CD4-positive, alpha-beta T cell (primary cell): ENCODE results near the gene NKAPL. TPM values are rescaled to one million over a fixed set of nuclear protein-coding genes. Genes with fewer than 3 reads are reported as not detected.

Source experiments
- ATAC-seq: fragments of 200-7000 bp; cut with Tn5 transposase; one replicate; pipeline ENCODE4 v1.10.0; 2022; ENCODE audit warnings: mild to moderate bottlenecking; ENCODE audit not compliant: poor library complexity
- CTCF ChIA-PET: fragments of 350-600 bp; sonication (Branson Sonifier 250); formaldehyde crosslinking; loops from one replicate; lab custom pipeline; 2021; ENCODE audit warnings: antibody characterized with exemption, inconsistent platforms; lab: Charles Lee
- POLR2A ChIA-PET: fragments of 350-600 bp; sonication (Branson Sonifier 250); formaldehyde crosslinking; loops from one replicate; lab custom pipeline; 2021; ENCODE audit warnings: antibody characterized with exemption, inconsistent platforms; lab: Charles Lee
- DNase-seq, 14 experiments: peaks; one replicate each; pipeline ENCODE4 v3.0.0-alpha.2; 2013 to 2020; ENCODE audit warnings: mixed read lengths in 2 of 14
- H3K27ac ChIP-seq, 2 donors: one replicate each; pipeline versions ENCODE4 v1.5.1 to v1.7.0; 2013; ENCODE audit warnings: low read length in 2 of 2, low read depth in 1 of 2, mild to moderate bottlenecking in 1 of 2
- H3K27me3 ChIP-seq, 2 experiments: 1 replicate in 1 of 2; 2 replicates in 1 of 2; pipeline versions ENCODE4 v1.6.1 to v1.7.0; 2013; ENCODE audit warnings: low read length in 2 of 2, control low read depth in 1 of 2, mild to moderate bottlenecking in 1 of 2, moderate library complexity in 1 of 2; ENCODE audit not compliant: insufficient read depth in 2 of 2, control insufficient read depth in 1 of 2
- H3K36me3 ChIP-seq: one replicate; pipeline ENCODE4 v1.6.1; 2013; ENCODE audit warnings: low read length, control low read depth; ENCODE audit not compliant: insufficient read depth
- H3K4me1 ChIP-seq: one replicate; pipeline ENCODE4 v1.6.1; 2013; ENCODE audit warnings: low read length, control low read depth; ENCODE audit not compliant: insufficient read depth
- H3K4me3 ChIP-seq: one replicate; pipeline ENCODE4 v1.5.1; 2013; ENCODE audit warnings: mild to moderate bottlenecking, low read length, moderate library complexity
- H3K9me3 ChIP-seq, 2 experiments: 1 replicate in 1 of 2; 2 replicates in 1 of 2; pipeline versions ENCODE4 v1.6.1 to v1.7.0; 2013; ENCODE audit warnings: low read length in 2 of 2, mild to moderate bottlenecking in 2 of 2, control low read depth in 1 of 2, moderate library complexity in 1 of 2; ENCODE audit not compliant: control insufficient read depth in 1 of 2, insufficient read depth in 1 of 2
- H3K27ac Mint-ChIP-seq: one replicate; pipeline ENCODE4 v1.8.0; 2020; ENCODE audit warnings: mixed read lengths
- H3K27me3 Mint-ChIP-seq: one replicate; pipeline ENCODE4 v1.8.0; 2021; ENCODE audit warnings: mixed read lengths
- H3K36me3 Mint-ChIP-seq: one replicate; pipeline ENCODE4 v1.8.0; 2021; ENCODE audit warnings: low read depth, mixed read lengths
- H3K4me1 Mint-ChIP-seq: one replicate; pipeline ENCODE4 v1.8.0; 2021; ENCODE audit warnings: low read depth, mixed read lengths
- H3K4me3 Mint-ChIP-seq: one replicate; pipeline ENCODE4 v1.8.0; 2020; ENCODE audit warnings: mild to moderate bottlenecking, mixed read lengths
- H3K9me3 Mint-ChIP-seq: one replicate; pipeline ENCODE4 v1.8.0; 2020; ENCODE audit warnings: mixed read lengths
- CTCF ChIP-seq: fragments of 200-600 bp; IDR thresholded peaks from one replicate; pipeline ENCODE4 v1.8.0; 2022; ENCODE audit warnings: antibody characterized with exemption, mild to moderate bottlenecking
- intact Hi-C, 2 experiments: fragments of 100-400 bp; cut with DNase I in 1 of 2; cut with micrococcal nuclease in 1 of 2; formaldehyde crosslinking; loops; one replicate each; pipeline versions ENCODE4 v1.15.1 to v1.9.0; 2023 to 2025; cut with DNase I, micrococcal nuclease
- total RNA-seq, 174 experiments: library from RNA in 2 of 174; stranded (reverse) in 2 of 174; gene quantifications; one replicate each; pipeline ENCODE4 v1.2.3 and lab custom pipeline; 2021 to 2026

The NKAPL gene
- total RNA-seq, 2 experiments from 2014 or later = not detected

GRCh38 chr6:28239636-28240035 lies 19.5 kb upstream of the NKAPL start:
- ATAC-seq = no peak
- no peak overlapping the region for H3K27ac ChIP-seq
- CTCF ChIA-PET = no interaction called here
- H3K4me3 Mint-ChIP-seq = no peak overlapping the region
- no peaks in the 10 kb centered on the region for H3K9me3 Mint-ChIP-seq
- DNase-seq = no peak
- no peak for TF ChIP-seq CTCF
- peaks cover 11% of the 10 kb centered on the region for H3K27me3 Mint-ChIP-seq
- peaks cover 17% of the 10 kb centered on the region for H3K36me3 Mint-ChIP-seq
- no peak overlapping the region for H3K27ac Mint-ChIP-seq
- H3K36me3 ChIP-seq = peaks cover 2% of the 10 kb centered on the region
- H3K9me3 ChIP-seq = no peaks in the 10 kb centered on the region
- no peak overlapping the region for H3K4me3 ChIP-seq
- H3K4me1 Mint-ChIP-seq = no peaks in the 10 kb centered on the region
- intact Hi-C loops = no loop called here
- H3K4me1 ChIP-seq = no peaks in the 10 kb centered on the region
- POLR2A ChIA-PET = no interaction called here
- H3K27me3 ChIP-seq = no peaks in the 10 kb centered on the region

- Histone ChIP-seq H3K27me3 (no peaks in the 10 kb centered on the region), H3K9me3 (no peaks in the 10 kb centered on the region), H3K4me1 (no peaks in the 10 kb centered on the region), H3K27ac (no peak overlapping the region), H3K36me3 (peaks cover 11% of the 10 kb centered on the region), H3K4me3 (no peak overlapping the region)
- H3K9me3 Mint-ChIP-seq = no peaks in the 10 kb centered on the region
- ChIA-PET POLR2A (interaction anchor here (0.6 kb wide), 1 partner anchor 109 kb away, joined by 3 read pairs; the partner anchor contains the start of gene ZKSCAN3), CTCF (no interaction called here)
- intact Hi-C loops = no loop called here
- DNase-seq (no peak), ATAC-seq (no peak)
- H3K4me1 Mint-ChIP-seq = no peaks in the 10 kb centered on the region
- no peak overlapping the region for H3K4me3 Mint-ChIP-seq
- no peak for TF ChIP-seq CTCF
- peaks cover 8% of the 10 kb centered on the region for H3K27me3 Mint-ChIP-seq
- no peak overlapping the region for H3K27ac Mint-ChIP-seq
- peaks cover 25% of the 10 kb centered on the region for H3K36me3 Mint-ChIP-seq
These were observed 18.6 kb upstream of the NKAPL start for GRCh38 chr6:28240471-28240870.

GRCh38 chr6:28243946-28244345 lies 15.2 kb upstream of the NKAPL start:
- intact Hi-C loops = no loop called here

More at GRCh38 chr6:28243946-28244345, 15.2 kb upstream of the NKAPL start:
- Mint-ChIP-seq H3K27me3 (no peaks in the 10 kb centered on the region), H3K27ac (no peak overlapping the region), H3K9me3 (no peaks in the 10 kb centered on the region), H3K36me3 (peaks cover 58% of the 10 kb centered on the region), H3K4me1 (peaks cover 3% of the 10 kb centered on the region), H3K4me3 (no peak overlapping the region)
- Histone ChIP-seq H3K36me3 (peaks cover 42% of the 10 kb centered on the region), H3K27me3 (no peaks in the 10 kb centered on the region), H3K4me1 (no peaks in the 10 kb centered on the region), H3K4me3 (no peak overlapping the region), H3K27ac (no peak overlapping the region), H3K9me3 (no peaks in the 10 kb centered on the region)
- TF ChIP-seq CTCF = no peak
- DNase-seq = no peak
- POLR2A ChIA-PET = no interaction called here
- CTCF ChIA-PET = no interaction called here
- no peak for ATAC-seq
